PC-3 (cell line): ENCODE data around the gene PDIA4. TPM values are rescaled to one million over a fixed set of nuclear protein-coding genes. Genes with fewer than 3 reads are reported as not detected.
A peak's percentile ranks its signal among the peaks of the same experiment; 100 is the strongest.

ENCODE experiments used
- ATAC-seq: fragments of 200-7000 bp; cut with Tn5 transposase; 2 replicates; pipeline ENCODE4 v1.9.1; 2020; ENCODE audit warnings: mild to moderate bottlenecking, moderate library complexity
- BruUV-seq: library from RNA; stranded (reverse); fragments of 400-500 nt; replicated peaks from 2 replicates; lab custom pipeline; 2021; lab: Mats Ljungman, UMichigan
- CTCF ChIA-PET: fragments of 300-600 bp; sonication (Branson Sonifier 250); formaldehyde crosslinking; loops from one replicate; lab custom pipeline; 2022; ENCODE audit warnings: antibody characterized with exemption; lab: Charles Lee
- POLR2A ChIA-PET: fragments of 300-600 bp; sonication (Branson Sonifier 250); formaldehyde crosslinking; loops from one replicate; lab custom pipeline; 2022; ENCODE audit warnings: antibody characterized with exemption; ENCODE audit not compliant: unreplicated experiment; lab: Charles Lee
- DNase-seq: peaks from one replicate; pipeline ENCODE4 v3.0.0-alpha.2; 2015
- H2AFZ ChIP-seq: fragments of 300-600 bp; sonication (generic); 2 replicates; pipeline ENCODE4 v1.6.0; 2016; ENCODE audit warnings: antibody characterized with exemption, low read length
- H3F3A ChIP-seq: fragments of 300-600 bp; sonication (generic); one replicate; pipeline ENCODE4 v1.6.0; 2017; ENCODE audit warnings: antibody characterized with exemption, low read length, control low read depth, mild to moderate bottlenecking; ENCODE audit not compliant: unreplicated experiment
- H3K27ac ChIP-seq: fragments of 300-600 bp; sonication (generic); 2 replicates; pipeline ENCODE4 v1.5.1; 2016; ENCODE audit warnings: mild to moderate bottlenecking, low read length
- H3K27me3 ChIP-seq: fragments of 300-600 bp; sonication (generic); 2 replicates; pipeline ENCODE4 v1.6.1; 2016; ENCODE audit warnings: low read length, mixed read lengths
- H3K36me3 ChIP-seq: fragments of 300-600 bp; sonication (generic); 2 replicates; pipeline ENCODE4 v1.6.1; 2016; ENCODE audit warnings: low read depth, mixed run types, low read length, mixed read lengths
- H3K4me1 ChIP-seq: fragments of 300-600 bp; sonication (generic); 2 replicates; pipeline ENCODE4 v1.5.1; 2016; ENCODE audit warnings: low read length; ENCODE audit not compliant: insufficient read depth
- H3K4me2 ChIP-seq: fragments of 300-600 bp; sonication (generic); 2 replicates; pipeline ENCODE4 v1.6.0; 2016; ENCODE audit warnings: low read length
- H3K4me3 ChIP-seq: fragments of 300-600 bp; sonication (generic); 2 replicates; pipeline ENCODE4 v1.5.1; 2016; ENCODE audit warnings: mild to moderate bottlenecking, low read length, mixed read lengths
- H3K79me2 ChIP-seq: fragments of 300-600 bp; sonication (generic); 2 replicates; pipeline ENCODE4 v1.6.1; 2017; ENCODE audit warnings: low read length, mixed read lengths
- H3K9ac ChIP-seq: fragments of 300-600 bp; sonication (generic); 2 replicates; pipeline ENCODE4 v1.6.0; 2016; ENCODE audit warnings: mild to moderate bottlenecking, low read length
- H3K9me2 ChIP-seq: fragments of 300-600 bp; sonication (generic); replicated peaks from 2 replicates; pipeline ENCODE4 v1.6.1; 2016; ENCODE audit warnings: mixed run types, low read length, mixed read lengths
- H3K9me3 ChIP-seq: fragments of 300-600 bp; sonication (generic); 2 replicates; pipeline ENCODE4 v1.6.1; 2016; ENCODE audit warnings: low read length, mixed read lengths
- H4K20me1 ChIP-seq: fragments of 300-600 bp; sonication (generic); 2 replicates; pipeline ENCODE4 v1.6.1; 2016; ENCODE audit warnings: low read length, mixed read lengths
- EZH2 ChIP-seq: fragments of 300-600 bp; sonication (generic); IDR thresholded peaks from one replicate; pipeline ENCODE4 v1.6.1; 2017; ENCODE audit warnings: antibody characterized with exemption, mild to moderate bottlenecking, low read length; ENCODE audit not compliant: unreplicated experiment
- EZH2phosphoT487 ChIP-seq: fragments of 300-600 bp; sonication (generic); IDR thresholded peaks from 2 replicates; pipeline ENCODE4 v1.6.1; 2018; ENCODE audit warnings: mild to moderate bottlenecking, antibody characterized with exemption, low read length, borderline replicate concordance
- intact Hi-C: fragments of 100-400 bp; cut with micrococcal nuclease; formaldehyde crosslinking; loops from 2 replicates; pipeline ENCODE4 v1.9.0; 2023
- total RNA-seq: library from RNA; depleted of rRNA; stranded (reverse); fragments of >200 nt; gene quantifications from 2 replicates; pipeline ENCODE4 v1.2.3, GENCODE V29; 2014
- TF ChIP-seq, protein P1 (sequence below): fragments of 300-600 bp; sonication (generic); conservative IDR thresholded peaks from 2 replicates; pipeline ENCODE4 v1.5.1; 2017; ENCODE audit warnings: antibody characterized with exemption, low read depth, mild to moderate bottlenecking, low read length

PDIA4 gene
- total RNA-seq, 1 experiment from 2014 or later = 249 TPM

DNA sequence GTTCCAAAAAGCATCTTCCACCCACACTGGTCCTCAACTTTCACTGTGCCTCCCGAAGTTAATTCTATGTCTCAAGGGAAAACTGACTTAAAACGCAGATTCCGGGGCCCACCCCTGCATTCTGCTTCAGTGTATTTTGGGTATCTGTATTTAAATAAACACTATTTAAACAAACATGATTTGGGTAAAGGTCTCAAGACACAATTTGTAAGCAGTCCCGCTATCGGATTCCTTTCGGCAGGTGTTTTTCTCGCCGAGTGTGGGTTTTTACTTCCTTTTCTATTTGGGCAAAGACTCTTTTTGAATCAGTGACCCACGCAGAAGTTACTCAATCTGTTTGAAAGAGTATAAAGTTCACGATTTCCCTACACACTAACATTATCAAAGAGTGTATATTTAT is 1.2 kb downstream of the PDIA4 start:
- Histone ChIP-seq H3K79me2 (peaks cover 58% of the 10 kb centered on the region), H3K36me3 (peaks cover 4% of the 10 kb centered on the region; the same call in 1 of the 2 replicates), H3K4me3 (peak overlapping the region; percentile 82), H3K27ac (no peak overlapping the region), H3K4me2 (peak overlapping the region; percentile 88), H3K9ac (peak overlapping the region; percentile 98), H3K4me1 (peaks cover 12% of the 10 kb centered on the region), H3F3A (no peaks in the 10 kb centered on the region), H4K20me1 (peaks cover 13% of the 10 kb centered on the region; the same call in 1 of the 2 replicates), H3K27me3 (no peaks in the 10 kb centered on the region), H2AFZ (no peak overlapping the region), H3K9me3 (no peaks in the 10 kb centered on the region), H3K9me2 (no peaks in the 10 kb centered on the region)
- ChIA-PET CTCF (no interaction called here), POLR2A (interaction anchor here (0.5 to 0.6 kb wide), 2 partner anchors 9 to 17 kb away, joined by 4 to 7 read pairs; no protein-coding TSS in a partner anchor)
- TF ChIP-seq, protein P1, sequence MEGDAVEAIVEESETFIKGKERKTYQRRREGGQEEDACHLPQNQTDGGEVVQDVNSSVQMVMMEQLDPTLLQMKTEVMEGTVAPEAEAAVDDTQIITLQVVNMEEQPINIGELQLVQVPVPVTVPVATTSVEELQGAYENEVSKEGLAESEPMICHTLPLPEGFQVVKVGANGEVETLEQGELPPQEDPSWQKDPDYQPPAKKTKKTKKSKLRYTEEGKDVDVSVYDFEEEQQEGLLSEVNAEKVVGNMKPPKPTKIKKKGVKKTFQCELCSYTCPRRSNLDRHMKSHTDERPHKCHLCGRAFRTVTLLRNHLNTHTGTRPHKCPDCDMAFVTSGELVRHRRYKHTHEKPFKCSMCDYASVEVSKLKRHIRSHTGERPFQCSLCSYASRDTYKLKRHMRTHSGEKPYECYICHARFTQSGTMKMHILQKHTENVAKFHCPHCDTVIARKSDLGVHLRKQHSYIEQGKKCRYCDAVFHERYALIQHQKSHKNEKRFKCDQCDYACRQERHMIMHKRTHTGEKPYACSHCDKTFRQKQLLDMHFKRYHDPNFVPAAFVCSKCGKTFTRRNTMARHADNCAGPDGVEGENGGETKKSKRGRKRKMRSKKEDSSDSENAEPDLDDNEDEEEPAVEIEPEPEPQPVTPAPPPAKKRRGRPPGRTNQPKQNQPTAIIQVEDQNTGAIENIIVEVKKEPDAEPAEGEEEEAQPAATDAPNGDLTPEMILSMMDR = no peak
- TF ChIP-seq EZH2 = no peak
- no peak for TF ChIP-seq EZH2phosphoT487
- intact Hi-C loops = no loop called here
- DNase-seq = no peak
- no TSS peak for BruUV-seq
- ATAC-seq = no peak

DNA sequence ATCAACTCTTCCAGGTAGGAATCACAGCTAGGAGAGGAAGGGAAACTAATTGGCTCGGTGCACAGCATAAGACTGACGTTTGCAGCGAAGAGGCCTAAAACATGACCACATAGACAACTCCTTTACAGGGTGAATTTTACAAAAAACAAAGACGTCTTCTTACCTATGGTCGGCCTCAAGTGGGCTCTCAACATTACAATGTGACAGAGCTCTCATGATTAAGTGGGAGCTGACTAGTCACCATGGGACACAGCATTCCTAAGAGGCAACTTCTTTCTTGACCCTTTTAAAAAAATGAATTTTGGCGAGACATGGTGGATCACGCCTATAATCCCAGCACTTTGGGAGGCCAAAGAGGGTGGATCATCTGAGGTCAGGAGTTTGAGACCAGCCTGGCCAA is 4.6 kb downstream of the PDIA4 start:
- peaks cover 65% of the 10 kb centered on the region for H3K79me2 ChIP-seq

More for the DNA sequence above, 4.6 kb downstream of the PDIA4 start:
- no TSS peak for BruUV-seq
- ChIA-PET POLR2A (interaction anchor here (0.6 kb wide), 1 partner anchor 1350 kb away, joined by 4 read pairs; no protein-coding TSS in a partner anchor), CTCF (no interaction called here)
- no peak for ATAC-seq
- H4K20me1 ChIP-seq = peaks cover 13% of the 10 kb centered on the region; the same call in 1 of the 2 replicates
- no peak overlapping the region for H3K27ac ChIP-seq
- peaks cover 10% of the 10 kb centered on the region; the same call in 1 of the 2 replicates for H3K36me3 ChIP-seq
- TF ChIP-seq EZH2 (no peak), EZH2phosphoT487 (no peak)
- TF ChIP-seq, protein P1 = no peak
- DNase-seq = no peak
- no peaks in the 10 kb centered on the region for H3K9me2 ChIP-seq
- H3F3A ChIP-seq = no peaks in the 10 kb centered on the region
- no peak overlapping the region for H3K9ac ChIP-seq
- H3K4me2 ChIP-seq = no peak overlapping the region
- intact Hi-C loops = no loop called here
- H3K4me1 ChIP-seq = peaks cover 5% of the 10 kb centered on the region; the same call in 1 of the 2 replicates
- H3K9me3 ChIP-seq = no peaks in the 10 kb centered on the region
- no peak overlapping the region for H2AFZ ChIP-seq
- H3K27me3 ChIP-seq = no peaks in the 10 kb centered on the region
- H3K4me3 ChIP-seq = no peak overlapping the region
